ENCODE results near the gene CIZ1.
"Not testable (repeated sequence)": the region's sequence is repeated elsewhere in the genome, so short reads cannot be mapped to it uniquely, and the experiment has no call there.

The CIZ1 gene, protein sequence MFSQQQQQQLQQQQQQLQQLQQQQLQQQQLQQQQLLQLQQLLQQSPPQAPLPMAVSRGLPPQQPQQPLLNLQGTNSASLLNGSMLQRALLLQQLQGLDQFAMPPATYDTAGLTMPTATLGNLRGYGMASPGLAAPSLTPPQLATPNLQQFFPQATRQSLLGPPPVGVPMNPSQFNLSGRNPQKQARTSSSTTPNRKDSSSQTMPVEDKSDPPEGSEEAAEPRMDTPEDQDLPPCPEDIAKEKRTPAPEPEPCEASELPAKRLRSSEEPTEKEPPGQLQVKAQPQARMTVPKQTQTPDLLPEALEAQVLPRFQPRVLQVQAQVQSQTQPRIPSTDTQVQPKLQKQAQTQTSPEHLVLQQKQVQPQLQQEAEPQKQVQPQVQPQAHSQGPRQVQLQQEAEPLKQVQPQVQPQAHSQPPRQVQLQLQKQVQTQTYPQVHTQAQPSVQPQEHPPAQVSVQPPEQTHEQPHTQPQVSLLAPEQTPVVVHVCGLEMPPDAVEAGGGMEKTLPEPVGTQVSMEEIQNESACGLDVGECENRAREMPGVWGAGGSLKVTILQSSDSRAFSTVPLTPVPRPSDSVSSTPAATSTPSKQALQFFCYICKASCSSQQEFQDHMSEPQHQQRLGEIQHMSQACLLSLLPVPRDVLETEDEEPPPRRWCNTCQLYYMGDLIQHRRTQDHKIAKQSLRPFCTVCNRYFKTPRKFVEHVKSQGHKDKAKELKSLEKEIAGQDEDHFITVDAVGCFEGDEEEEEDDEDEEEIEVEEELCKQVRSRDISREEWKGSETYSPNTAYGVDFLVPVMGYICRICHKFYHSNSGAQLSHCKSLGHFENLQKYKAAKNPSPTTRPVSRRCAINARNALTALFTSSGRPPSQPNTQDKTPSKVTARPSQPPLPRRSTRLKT

DNA sequence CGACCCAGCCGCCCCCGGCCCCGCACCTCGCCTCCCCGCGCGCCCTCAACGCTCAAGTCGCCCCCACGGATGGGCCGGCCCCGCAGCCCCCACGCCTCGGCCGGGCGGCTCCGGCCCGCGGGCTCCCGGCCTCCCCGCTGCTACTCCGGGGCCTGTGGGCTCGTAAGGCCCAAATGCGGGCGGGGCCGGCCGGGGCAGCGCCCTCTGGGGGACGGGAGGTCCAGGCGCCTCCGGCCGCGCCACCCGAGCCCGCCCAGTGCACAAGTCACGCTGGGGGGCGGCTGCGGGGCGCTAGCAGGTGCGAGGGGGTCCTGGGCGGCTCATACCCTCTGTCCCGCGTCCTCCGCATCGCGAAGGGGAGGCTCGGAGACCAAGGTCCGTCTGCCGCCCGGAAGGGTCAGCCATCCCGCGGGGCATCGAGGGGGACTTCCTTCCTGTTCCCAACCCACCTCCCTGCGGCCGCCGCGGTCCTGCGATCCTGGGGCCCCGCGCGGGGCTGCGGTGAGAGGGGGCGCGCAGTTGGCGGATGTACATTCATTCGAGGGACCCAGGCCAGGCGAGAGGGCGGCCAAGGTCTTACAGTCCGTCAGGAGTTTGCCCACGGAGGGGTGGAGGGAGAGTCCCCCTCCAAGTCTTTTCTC is at the start of gene CIZ1:
CIZ1 (minus strand) TSS at position 167 of the 641 bp plus-strand sequence. CDS start 715 bp downstream, outside the sequence.
- peak; percentile 28 for DNase-seq

- no peak for DNase-seq
These were observed 42.5 kb upstream of the CIZ1 start for GRCh38 chr9:128233817-128234406.

GRCh38 chr9:128232528-128233428 is 41.4 kb upstream of the CIZ1 start:
- no peak for DNase-seq

DNA sequence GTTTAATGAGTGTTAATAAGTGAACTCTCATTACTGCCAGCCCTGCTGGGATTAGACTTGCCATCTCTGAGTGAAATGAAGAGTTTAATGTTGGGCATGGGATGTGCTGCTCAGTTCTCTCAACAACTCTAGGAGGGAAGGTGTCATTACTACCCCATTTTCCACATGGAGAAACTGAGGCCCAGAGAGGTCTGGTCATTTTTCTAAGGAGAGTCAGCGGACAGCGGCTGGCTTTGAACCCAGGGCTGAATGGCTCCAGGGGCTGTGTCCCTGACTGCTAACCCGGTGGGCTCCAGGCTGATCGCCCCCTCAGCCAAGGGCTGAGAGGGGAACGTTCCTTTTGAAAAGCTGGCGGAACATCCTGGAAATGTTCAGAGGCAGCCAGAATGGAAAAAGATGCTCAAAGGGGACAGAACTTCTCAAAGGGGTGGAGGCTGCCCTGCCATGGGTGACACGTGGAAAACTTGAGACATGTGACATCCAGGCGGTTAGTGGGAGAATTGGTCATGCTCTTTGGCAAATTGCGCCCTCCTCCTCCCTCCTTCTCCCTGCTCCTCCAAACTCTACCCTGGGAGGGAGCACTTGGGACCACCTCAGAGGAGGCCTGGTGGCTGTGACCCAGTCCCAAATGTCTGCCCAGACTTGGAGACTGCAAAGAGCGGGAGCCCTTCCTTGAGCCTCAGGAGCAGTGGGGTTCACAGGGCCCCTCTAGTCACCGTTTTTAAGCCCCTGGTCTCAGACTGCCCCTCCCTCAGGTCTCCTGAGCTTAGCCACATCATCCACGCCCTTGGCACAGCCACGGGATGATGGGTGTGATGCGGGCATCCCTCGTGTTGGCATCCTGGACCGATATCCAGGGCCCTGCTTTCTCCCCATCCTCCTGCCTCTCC is 40.5 kb upstream of the CIZ1 start:
- no peak for DNase-seq

DNA sequence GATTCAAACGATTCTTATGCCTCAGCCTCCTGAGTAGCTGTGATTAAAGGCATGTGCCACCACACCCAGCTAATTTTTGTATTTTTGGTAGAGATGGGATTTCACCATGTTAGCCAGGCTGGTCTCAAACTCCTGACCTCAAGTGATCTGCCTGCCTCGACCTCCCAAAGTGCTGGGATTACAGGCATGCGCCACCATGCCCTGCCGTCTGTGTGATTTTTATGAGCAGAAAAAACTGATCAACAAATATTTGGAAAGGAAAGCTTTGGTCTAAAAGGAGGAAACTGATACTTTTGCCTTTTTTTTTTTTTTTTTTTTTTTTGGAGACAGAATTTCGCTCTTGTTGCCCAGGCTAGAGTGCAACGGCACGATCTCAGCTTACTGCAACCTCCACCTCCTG is 39.5 kb upstream of the CIZ1 start:
- not testable (repeated sequence) for DNase-seq

DNA sequence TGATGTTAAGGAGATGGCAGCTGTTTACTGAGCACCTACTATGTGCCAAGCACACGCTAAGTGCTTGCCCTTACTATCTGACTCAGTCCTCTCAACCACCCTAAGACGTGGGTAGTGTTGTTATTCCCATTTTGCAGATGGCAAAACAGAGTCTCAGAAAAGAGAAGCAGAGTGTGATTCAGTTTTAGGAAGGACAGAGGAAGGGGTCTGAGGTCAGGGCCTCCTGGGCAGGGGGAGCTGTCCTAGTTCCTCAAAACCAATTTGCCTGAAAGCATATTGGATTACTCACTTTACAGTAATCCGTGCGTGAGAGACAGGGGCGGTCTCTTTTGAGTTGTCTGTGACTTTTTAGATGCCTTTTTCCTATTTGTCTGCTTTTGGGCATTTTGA is 35.0 kb upstream of the CIZ1 start:
- no peak for DNase-seq

DNA sequence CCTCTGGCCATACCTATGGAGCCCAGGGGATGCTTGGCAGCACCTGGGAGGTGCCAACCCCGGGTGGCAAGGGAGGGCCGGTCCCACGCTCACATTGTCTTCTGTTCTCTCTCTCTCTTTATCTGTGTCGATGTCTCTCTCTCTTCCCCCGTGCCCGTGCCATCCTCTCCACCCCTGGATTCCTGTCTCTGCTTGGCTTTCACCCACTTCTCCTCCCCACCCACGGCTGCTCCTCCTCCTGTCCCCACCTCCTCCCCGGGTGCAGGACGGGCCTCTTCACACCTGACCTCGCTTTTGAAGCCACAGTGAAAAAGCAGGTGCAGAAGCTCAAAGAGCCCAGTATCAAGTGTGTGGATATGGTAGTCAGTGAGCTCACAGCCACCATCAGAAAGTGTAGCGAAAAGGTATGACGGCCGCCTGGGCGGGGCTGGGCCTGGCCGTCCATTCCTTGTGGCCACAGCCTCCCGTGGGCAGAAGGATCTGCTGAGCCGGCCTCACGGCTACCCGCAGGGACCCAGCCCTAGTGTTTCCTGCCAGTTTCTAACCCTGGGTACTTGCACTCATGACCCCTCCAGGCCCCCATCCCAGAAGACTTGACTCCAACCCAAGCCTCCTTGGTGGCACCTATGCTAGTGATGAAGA is 34.5 kb upstream of the CIZ1 start:
- no peak for DNase-seq

DNA sequence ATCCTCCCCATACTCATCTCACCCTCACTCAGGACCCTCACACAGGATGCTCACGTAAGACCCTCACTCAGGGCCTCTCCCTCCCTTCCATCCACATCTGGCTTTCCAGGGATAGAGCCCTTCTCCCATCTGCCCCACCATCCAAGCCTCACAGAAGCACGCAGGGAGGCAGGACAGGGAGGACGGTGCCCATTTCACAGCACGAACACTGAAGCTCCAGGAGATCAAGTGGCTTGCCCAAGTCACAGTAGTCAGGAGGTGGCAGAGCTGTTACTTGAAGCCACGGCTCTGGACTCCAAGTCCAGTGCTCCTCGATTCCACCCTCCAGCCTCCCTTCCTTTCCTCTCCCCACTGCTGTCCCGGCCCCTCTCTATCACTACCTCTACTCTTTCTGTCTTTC is 33.5 kb upstream of the CIZ1 start:
- DNase-seq, result no peak

- DNase-seq, result no peak
These were observed 31.7 kb upstream of the CIZ1 start for GRCh38 chr9:128222880-128223670.

GRCh38 chr9:128222026-128222425 is 30.7 kb upstream of the CIZ1 start:
- no peak for DNase-seq

GRCh38 chr9:128219831-128220230 is 28.5 kb upstream of the CIZ1 start:
- no peak for DNase-seq

GRCh38 chr9:128218518-128219389 is 27.4 kb upstream of the CIZ1 start:
- peak; percentile 90 for DNase-seq

- DNase-seq, result no peak
These were observed 26.8 kb upstream of the CIZ1 start for GRCh38 chr9:128218172-128218517.

- DNase-seq, result no peak
These were observed 25.6 kb upstream of the CIZ1 start for GRCh38 chr9:128216781-128217553.

- no peak for DNase-seq
These were observed 24.4 kb upstream of the CIZ1 start for GRCh38 chr9:128215491-128216409.
